KOPT-K1 (cell line): ENCODE results near the gene RNF13.
"Not testable (repeated sequence)": the region's sequence is repeated elsewhere in the genome, so short reads cannot be mapped to it uniquely, and the experiment has no call there.

Experiments used
- H3K27ac ChIP-seq: fragments of 200-600 bp; sonication (generic); 2 replicates; pipeline ENCODE4 v1.5.1; 2016; ENCODE audit warnings: antibody characterized with exemption, mild to moderate bottlenecking, low read depth, low read length; ENCODE audit not compliant: poor library complexity, severe bottlenecking
- H3K36me3 ChIP-seq: fragments of 200-600 bp; sonication (generic); 2 replicates; pipeline ENCODE4 v1.5.1; 2017; ENCODE audit warnings: antibody characterized with exemption, mild to moderate bottlenecking, low read length, moderate library complexity; ENCODE audit not compliant: insufficient read depth
- H3K9me3 ChIP-seq: fragments of 200-600 bp; sonication (generic); 2 replicates; pipeline ENCODE4 v1.5.1; 2017; ENCODE audit warnings: antibody characterized with exemption, low read length, mild to moderate bottlenecking; ENCODE audit not compliant: insufficient read depth, poor library complexity, severe bottlenecking

The RNF13 gene

GRCh38 chr3:149919509-149919908 lies 106.5 kb downstream of the RNF13 start:
- Histone ChIP-seq H3K9me3 (no peaks in the 10 kb centered on the region), H3K36me3 (peaks cover 9% of the 10 kb centered on the region), H3K27ac (no peak overlapping the region)

GRCh38 chr3:149920119-149920518 lies 107.1 kb downstream of the RNF13 start:
- Histone ChIP-seq H3K9me3 (no peaks in the 10 kb centered on the region), H3K36me3 (peaks cover 9% of the 10 kb centered on the region), H3K27ac (no peak overlapping the region)

- H3K27ac ChIP-seq, result no peak overlapping the region
- no peaks in the 10 kb centered on the region for H3K36me3 ChIP-seq
- H3K9me3 ChIP-seq, result peaks cover 12% of the 10 kb centered on the region
These were observed 120.0 kb downstream of the RNF13 start for GRCh38 chr3:149933008-149933407.

- no peak overlapping the region for H3K27ac ChIP-seq
- peaks cover 12% of the 10 kb centered on the region for H3K9me3 ChIP-seq
- no peaks in the 10 kb centered on the region for H3K36me3 ChIP-seq
These were observed 120.8 kb downstream of the RNF13 start for GRCh38 chr3:149933858-149934257.

- Histone ChIP-seq H3K36me3 (no peaks in the 10 kb centered on the region), H3K27ac (no peak overlapping the region), H3K9me3 (peaks cover 12% of the 10 kb centered on the region)
These were observed 121.5 kb downstream of the RNF13 start for GRCh38 chr3:149934524-149934923.

GRCh38 chr3:149936812-149937230 lies 123.8 kb downstream of the RNF13 start:
- Histone ChIP-seq H3K9me3 (peaks cover 12% of the 10 kb centered on the region), H3K36me3 (no peaks in the 10 kb centered on the region), H3K27ac (no peak overlapping the region)

GRCh38 chr3:149938392-149939055 lies 125.5 kb downstream of the RNF13 start:
- H3K9me3 ChIP-seq, H3K27ac ChIP-seq, H3K36me3 ChIP-seq: not testable (repeated sequence)

- Histone ChIP-seq H3K9me3 (peaks cover 8% of the 10 kb centered on the region), H3K27ac (no peak overlapping the region), H3K36me3 (no peaks in the 10 kb centered on the region)
These were observed 128.2 kb downstream of the RNF13 start for GRCh38 chr3:149941186-149941585.

- H3K36me3 ChIP-seq, result no peaks in the 10 kb centered on the region
- peaks cover 8% of the 10 kb centered on the region for H3K9me3 ChIP-seq
- no peak overlapping the region for H3K27ac ChIP-seq
These were observed 128.9 kb downstream of the RNF13 start for GRCh38 chr3:149941946-149942345.

GRCh38 chr3:149942409-149942808 lies 129.4 kb downstream of the RNF13 start:
- Histone ChIP-seq H3K9me3 (peaks cover 8% of the 10 kb centered on the region), H3K36me3 (no peaks in the 10 kb centered on the region), H3K27ac (no peak overlapping the region)

GRCh38 chr3:149943966-149944365 lies 131.0 kb downstream of the RNF13 start:
- H3K27ac ChIP-seq, H3K36me3 ChIP-seq, H3K9me3 ChIP-seq: not testable (repeated sequence)

- Histone ChIP-seq H3K9me3 (peaks cover 8% of the 10 kb centered on the region), H3K36me3 (no peaks in the 10 kb centered on the region), H3K27ac (no peak overlapping the region)
These were observed 134.2 kb downstream of the RNF13 start for GRCh38 chr3:149947231-149947630.

- no peaks in the 10 kb centered on the region for H3K36me3 ChIP-seq
- no peak overlapping the region for H3K27ac ChIP-seq
- no peaks in the 10 kb centered on the region for H3K9me3 ChIP-seq
These were observed 136.2 kb downstream of the RNF13 start for GRCh38 chr3:149949181-149949580.

GRCh38 chr3:149954812-149955211 lies 141.8 kb downstream of the RNF13 start:
- H3K27ac ChIP-seq, result no peak overlapping the region
- no peaks in the 10 kb centered on the region for H3K9me3 ChIP-seq
- H3K36me3 ChIP-seq, result no peaks in the 10 kb centered on the region

- no peak overlapping the region for H3K27ac ChIP-seq
- H3K9me3 ChIP-seq, result no peaks in the 10 kb centered on the region
- no peaks in the 10 kb centered on the region for H3K36me3 ChIP-seq
These were observed 142.4 kb downstream of the RNF13 start for GRCh38 chr3:149955449-149955848.

GRCh38 chr3:149957361-149958125 lies 144.5 kb downstream of the RNF13 start:
- no peaks in the 10 kb centered on the region for H3K36me3 ChIP-seq
- H3K9me3 ChIP-seq, result no peaks in the 10 kb centered on the region
- H3K27ac ChIP-seq, result no peak overlapping the region
